HL-60 (cell line): ENCODE results near the gene TCEAL4.

Source experiments
- GABPA ChIP-seq: IDR thresholded peaks from 2 replicates; pipeline ENCODE4 v1.6.1; 2012; ENCODE audit warnings: low read depth
- POLR2AphosphoS5 ChIP-seq: IDR thresholded peaks from 2 replicates; pipeline ENCODE4 v1.6.1; 2012; ENCODE audit warnings: low read depth
- SPI1 ChIP-seq: IDR thresholded peaks from 2 replicates; pipeline ENCODE4 v1.6.1; 2012; ENCODE audit warnings: low read depth, mild to moderate bottlenecking, borderline replicate concordance
- TF ChIP-seq, protein P1 (sequence below): IDR thresholded peaks from 2 replicates; pipeline ENCODE4 v1.6.1; 2012; ENCODE audit warnings: low read depth; ENCODE audit not compliant: insufficient replicate concordance
- TF ChIP-seq, protein P2 (sequence below): IDR thresholded peaks from one replicate; pipeline ENCODE4 v1.5.1; 2011; ENCODE audit warnings: low read length, control low read depth, inconsistent platforms; ENCODE audit not compliant: insufficient read depth

- TF ChIP-seq, protein P1, sequence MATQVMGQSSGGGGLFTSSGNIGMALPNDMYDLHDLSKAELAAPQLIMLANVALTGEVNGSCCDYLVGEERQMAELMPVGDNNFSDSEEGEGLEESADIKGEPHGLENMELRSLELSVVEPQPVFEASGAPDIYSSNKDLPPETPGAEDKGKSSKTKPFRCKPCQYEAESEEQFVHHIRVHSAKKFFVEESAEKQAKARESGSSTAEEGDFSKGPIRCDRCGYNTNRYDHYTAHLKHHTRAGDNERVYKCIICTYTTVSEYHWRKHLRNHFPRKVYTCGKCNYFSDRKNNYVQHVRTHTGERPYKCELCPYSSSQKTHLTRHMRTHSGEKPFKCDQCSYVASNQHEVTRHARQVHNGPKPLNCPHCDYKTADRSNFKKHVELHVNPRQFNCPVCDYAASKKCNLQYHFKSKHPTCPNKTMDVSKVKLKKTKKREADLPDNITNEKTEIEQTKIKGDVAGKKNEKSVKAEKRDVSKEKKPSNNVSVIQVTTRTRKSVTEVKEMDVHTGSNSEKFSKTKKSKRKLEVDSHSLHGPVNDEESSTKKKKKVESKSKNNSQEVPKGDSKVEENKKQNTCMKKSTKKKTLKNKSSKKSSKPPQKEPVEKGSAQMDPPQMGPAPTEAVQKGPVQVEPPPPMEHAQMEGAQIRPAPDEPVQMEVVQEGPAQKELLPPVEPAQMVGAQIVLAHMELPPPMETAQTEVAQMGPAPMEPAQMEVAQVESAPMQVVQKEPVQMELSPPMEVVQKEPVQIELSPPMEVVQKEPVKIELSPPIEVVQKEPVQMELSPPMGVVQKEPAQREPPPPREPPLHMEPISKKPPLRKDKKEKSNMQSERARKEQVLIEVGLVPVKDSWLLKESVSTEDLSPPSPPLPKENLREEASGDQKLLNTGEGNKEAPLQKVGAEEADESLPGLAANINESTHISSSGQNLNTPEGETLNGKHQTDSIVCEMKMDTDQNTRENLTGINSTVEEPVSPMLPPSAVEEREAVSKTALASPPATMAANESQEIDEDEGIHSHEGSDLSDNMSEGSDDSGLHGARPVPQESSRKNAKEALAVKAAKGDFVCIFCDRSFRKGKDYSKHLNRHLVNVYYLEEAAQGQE = no peak
- TF ChIP-seq, protein P2, sequence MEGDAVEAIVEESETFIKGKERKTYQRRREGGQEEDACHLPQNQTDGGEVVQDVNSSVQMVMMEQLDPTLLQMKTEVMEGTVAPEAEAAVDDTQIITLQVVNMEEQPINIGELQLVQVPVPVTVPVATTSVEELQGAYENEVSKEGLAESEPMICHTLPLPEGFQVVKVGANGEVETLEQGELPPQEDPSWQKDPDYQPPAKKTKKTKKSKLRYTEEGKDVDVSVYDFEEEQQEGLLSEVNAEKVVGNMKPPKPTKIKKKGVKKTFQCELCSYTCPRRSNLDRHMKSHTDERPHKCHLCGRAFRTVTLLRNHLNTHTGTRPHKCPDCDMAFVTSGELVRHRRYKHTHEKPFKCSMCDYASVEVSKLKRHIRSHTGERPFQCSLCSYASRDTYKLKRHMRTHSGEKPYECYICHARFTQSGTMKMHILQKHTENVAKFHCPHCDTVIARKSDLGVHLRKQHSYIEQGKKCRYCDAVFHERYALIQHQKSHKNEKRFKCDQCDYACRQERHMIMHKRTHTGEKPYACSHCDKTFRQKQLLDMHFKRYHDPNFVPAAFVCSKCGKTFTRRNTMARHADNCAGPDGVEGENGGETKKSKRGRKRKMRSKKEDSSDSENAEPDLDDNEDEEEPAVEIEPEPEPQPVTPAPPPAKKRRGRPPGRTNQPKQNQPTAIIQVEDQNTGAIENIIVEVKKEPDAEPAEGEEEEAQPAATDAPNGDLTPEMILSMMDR = no peak
- TF ChIP-seq POLR2AphosphoS5 (no peak), GABPA (no peak), SPI1 (no peak)
Observed at GRCh38 chrX:103538728-103539127, 46.6 kb upstream of the TCEAL4 start.
